Cardiac septum (tissue), 1 donor: Measurements from ENCODE around the gene TCIRG1. TPM values are rescaled to one million over a fixed set of nuclear protein-coding genes. Genes with fewer than 3 reads are reported as not detected.

ENCODE experiments used
- DNase-seq: peaks from one replicate; pipeline ENCODE4 v3.0.0-alpha.2; 2020; ENCODE audit warnings: low spot score
- intact Hi-C: fragments of 100-400 bp; cut with DNase I; formaldehyde crosslinking; loops from one replicate; pipeline ENCODE4 v1.14.0; 2022
- microRNA-seq: library from miRNA; unstranded; fragments of <30 nt; microRNA quantifications from one replicate; pipeline ENCODE4 v1.2.0, GENCODE V29; 2020
- total RNA-seq: library from RNA; stranded (reverse); fragmentation: NEBNext Ultra II Directional; extraction: Animal tissue kit (Norgen Biotek cat#: 25700); gene quantifications from one replicate; pipeline ENCODE4 v1.2.1, GENCODE V29; 2021
- donor health status: DM: no; HTN: no; CAD: no.

Gene TCIRG1
- total RNA-seq, 1 donor from 2014 or later, result 26.5 TPM

GRCh38 chr11:68099474-68100405 lies 60.9 kb downstream of the TCIRG1 start:
- no peak for DNase-seq
- intact Hi-C loops, result no loop called here

Small RNAs within 50 kb of the gene (microRNA-seq; reads per million reads assigned to microRNA genes)
- gene MIR4691 (not detected), gene MIR6753 (not detected), gene MIR7113 (not detected)

Other genes with a start within 250 kb of the TCIRG1 start
- 5.3 TPM for gene UNC93B1, start 34.9 kb upstream of the TCIRG1 start, total RNA-seq
- 5.1 TPM for gene ALDH3B1, start 28.7 kb upstream of the TCIRG1 start, total RNA-seq
- 315 TPM for gene NDUFS8, start 8.3 kb upstream of the TCIRG1 start, total RNA-seq
- 10.2 TPM for gene CHKA, start 82.4 kb downstream of the TCIRG1 start, total RNA-seq
- 37.7 TPM for gene KMT5B, start 174.3 kb downstream of the TCIRG1 start, total RNA-seq
- gene C11orf24, start 232.9 kb downstream of the TCIRG1 start, total RNA-seq, result 45.2 TPM